HL-60 (cell line): ENCODE results near the gene TIRAP.

ENCODE experiments used
- DNase-seq, 2 experiments: peaks; one replicate each; pipeline ENCODE4 v3.0.0-alpha.2; 2010 to 2020; ENCODE audit warnings: low read depth in 1 of 2, low spot score in 1 of 2
- H3K27ac ChIP-seq: fragments of 250-450 bp; sonication (Bioruptor Pico); replicated peaks from 2 replicates; pipeline ENCODE4 v1.5.1; 2020; ENCODE audit warnings: mild to moderate bottlenecking, moderate library complexity
- H3K27me3 ChIP-seq: fragments of 250-450 bp; sonication (Bioruptor Pico); 2 replicates; pipeline ENCODE4 v1.5.1; 2021; ENCODE audit warnings: mild to moderate bottlenecking, moderate library complexity; ENCODE audit not compliant: insufficient read depth, poor library complexity, severe bottlenecking
- H3K4me3 ChIP-seq: replicated peaks from 2 replicates; pipeline ENCODE4 v1.5.1; 2011; ENCODE audit warnings: mild to moderate bottlenecking, control low read depth, low read length; ENCODE audit not compliant: insufficient read depth
- CTCF ChIP-seq: IDR thresholded peaks from one replicate; pipeline ENCODE4 v1.5.1; 2011; ENCODE audit warnings: low read length, control low read depth, inconsistent platforms; ENCODE audit not compliant: insufficient read depth
- GABPA ChIP-seq: IDR thresholded peaks from 2 replicates; pipeline ENCODE4 v1.6.1; 2012; ENCODE audit warnings: low read depth
- POLR2AphosphoS5 ChIP-seq: IDR thresholded peaks from 2 replicates; pipeline ENCODE4 v1.6.1; 2012; ENCODE audit warnings: low read depth
- REST ChIP-seq: IDR thresholded peaks from 2 replicates; pipeline ENCODE4 v1.6.1; 2012; ENCODE audit warnings: low read depth; ENCODE audit not compliant: insufficient replicate concordance
- SPI1 ChIP-seq: IDR thresholded peaks from 2 replicates; pipeline ENCODE4 v1.6.1; 2012; ENCODE audit warnings: low read depth, mild to moderate bottlenecking, borderline replicate concordance

TIRAP gene

GRCh38 chr11:126319374-126319740 is 36.5 kb downstream of the TIRAP start:
- Histone ChIP-seq H3K4me3 (no peak overlapping the region), H3K27me3 (no peaks in the 10 kb centered on the region), H3K27ac (peak overlapping the region; percentile 83)
- no peak for DNase-seq
- TF ChIP-seq SPI1 (no peak), GABPA (no peak), POLR2AphosphoS5 (no peak), REST (no peak), CTCF (no peak)

- no peak for TF ChIP-seq POLR2AphosphoS5
- no peak for TF ChIP-seq GABPA
- Histone ChIP-seq H3K27ac (no peak overlapping the region), H3K27me3 (no peaks in the 10 kb centered on the region), H3K4me3 (no peak overlapping the region)
- DNase-seq = no peak
Measured at GRCh38 chr11:126322996-126323395, 40.1 kb downstream of the TIRAP start.

GRCh38 chr11:126327281-126328000 is 44.5 kb downstream of the TIRAP start:
- H3K4me3 ChIP-seq = no peak overlapping the region
- H3K27me3 ChIP-seq = no peaks in the 10 kb centered on the region
- H3K27ac ChIP-seq = peak overlapping the region; percentile 23
- DNase-seq = no peak
- TF ChIP-seq CTCF (no peak), REST (no peak), SPI1 (no peak), POLR2AphosphoS5 (no peak), GABPA (no peak)

- no peak for DNase-seq
- TF ChIP-seq CTCF (no peak), POLR2AphosphoS5 (no peak), GABPA (no peak), SPI1 (no peak), REST (no peak)
- H3K4me3 ChIP-seq = no peak overlapping the region
- H3K27ac ChIP-seq = peak overlapping the region; percentile 23
- H3K27me3 ChIP-seq = no peaks in the 10 kb centered on the region
Measured at GRCh38 chr11:126328001-126328390, 45.1 kb downstream of the TIRAP start.
